Astrocyte (in vitro differentiated cells and primary cell): ENCODE measurements around the gene LRRK1. TPM values are rescaled to one million over a fixed set of nuclear protein-coding genes. Genes with fewer than 3 reads are reported as not detected.

Experiments used
- DNase-seq: peaks from one replicate; pipeline ENCODE4 v3.0.0-alpha.2; 2010; ENCODE audit warnings: low read depth
- FAIRE-seq: peaks from 2 replicates; lab custom pipeline; 2011; peaks lifted over from hg19 to GRCh38; lab: Jason Lieb, UNC
- H2AFZ ChIP-seq: 2 replicates; pipeline ENCODE4 v1.6.0; 2012; ENCODE audit warnings: low read depth, low read length, inconsistent platforms
- H3K27ac ChIP-seq: 2 replicates; pipeline ENCODE4 v1.5.1; 2011; ENCODE audit warnings: low read depth, low read length, inconsistent platforms
- H3K27me3 ChIP-seq: 2 replicates; pipeline ENCODE4 v1.6.0; 2011; ENCODE audit warnings: low read length, inconsistent platforms; ENCODE audit not compliant: insufficient read depth
- H3K36me3 ChIP-seq: 2 replicates; pipeline ENCODE4 v1.5.1; 2011; ENCODE audit warnings: low read length, inconsistent platforms; ENCODE audit not compliant: insufficient read depth
- H3K4me1 ChIP-seq: 2 replicates; pipeline ENCODE4 v1.5.1; 2011; ENCODE audit warnings: low read length, inconsistent platforms; ENCODE audit not compliant: insufficient read depth
- H3K4me2 ChIP-seq: 2 replicates; pipeline ENCODE4 v1.6.0; 2012; ENCODE audit warnings: low read length, inconsistent platforms
- H3K4me3 ChIP-seq: 2 replicates; pipeline ENCODE4 v1.5.1; 2011; ENCODE audit warnings: low read depth, mild to moderate bottlenecking, low read length, inconsistent platforms; ENCODE audit not compliant: insufficient read depth
- H3K79me2 ChIP-seq: 2 replicates; pipeline ENCODE4 v1.6.0; 2012; ENCODE audit warnings: mild to moderate bottlenecking, low read length, inconsistent platforms; ENCODE audit not compliant: insufficient read depth
- H3K9ac ChIP-seq: 2 replicates; pipeline ENCODE4 v1.6.0; 2012; ENCODE audit warnings: mild to moderate bottlenecking, low read length, inconsistent platforms
- H3K9me3 ChIP-seq: 2 replicates; pipeline ENCODE4 v1.5.1; 2012; ENCODE audit warnings: low read depth, mild to moderate bottlenecking, low read length, inconsistent platforms; ENCODE audit not compliant: insufficient read depth
- H4K20me1 ChIP-seq: 2 replicates; pipeline ENCODE4 v1.6.0; 2012; ENCODE audit warnings: low read length, inconsistent platforms; ENCODE audit not compliant: insufficient read depth
- H3K27ac Mint-ChIP-seq: one replicate; pipeline ENCODE4 v1.8.0; 2021; ENCODE audit warnings: mild to moderate bottlenecking, mixed read lengths; ENCODE audit not compliant: unreplicated experiment
- H3K27me3 Mint-ChIP-seq: one replicate; pipeline ENCODE4 v1.8.0; 2021; ENCODE audit warnings: low read depth, mixed read lengths; ENCODE audit not compliant: unreplicated experiment
- H3K36me3 Mint-ChIP-seq: one replicate; pipeline ENCODE4 v1.8.0; 2021; ENCODE audit warnings: low read depth, mixed read lengths; ENCODE audit not compliant: unreplicated experiment
- H3K4me1 Mint-ChIP-seq: one replicate; pipeline ENCODE4 v1.8.0; 2021; ENCODE audit warnings: low read depth, mixed read lengths; ENCODE audit not compliant: unreplicated experiment
- H3K4me3 Mint-ChIP-seq: one replicate; pipeline ENCODE4 v1.8.0; 2021; ENCODE audit warnings: mild to moderate bottlenecking, moderate library complexity, mixed read lengths; ENCODE audit not compliant: unreplicated experiment
- H3K9me3 Mint-ChIP-seq: one replicate; pipeline ENCODE4 v1.8.0; 2021; ENCODE audit warnings: mild to moderate bottlenecking, mixed read lengths; ENCODE audit not compliant: unreplicated experiment
- CTCF ChIP-seq: IDR thresholded peaks from 2 replicates; pipeline ENCODE4 v1.5.1; 2011; ENCODE audit warnings: low read depth, mild to moderate bottlenecking, inconsistent platforms, low read length, moderate library complexity; ENCODE audit not compliant: insufficient read depth
- EZH2 ChIP-seq: IDR thresholded peaks from 2 replicates; pipeline ENCODE4 v1.6.1; 2012; ENCODE audit warnings: mild to moderate bottlenecking, low read length, inconsistent platforms; ENCODE audit not compliant: insufficient read depth
- total RNA-seq: library from RNA; stranded (reverse); gene quantifications from 2 replicates; pipeline ENCODE4 v1.2.1, GENCODE V29; 2021

The LRRK1 gene
- total RNA-seq, 1 donor from 2014 or later: 0.41 TPM

DNA sequence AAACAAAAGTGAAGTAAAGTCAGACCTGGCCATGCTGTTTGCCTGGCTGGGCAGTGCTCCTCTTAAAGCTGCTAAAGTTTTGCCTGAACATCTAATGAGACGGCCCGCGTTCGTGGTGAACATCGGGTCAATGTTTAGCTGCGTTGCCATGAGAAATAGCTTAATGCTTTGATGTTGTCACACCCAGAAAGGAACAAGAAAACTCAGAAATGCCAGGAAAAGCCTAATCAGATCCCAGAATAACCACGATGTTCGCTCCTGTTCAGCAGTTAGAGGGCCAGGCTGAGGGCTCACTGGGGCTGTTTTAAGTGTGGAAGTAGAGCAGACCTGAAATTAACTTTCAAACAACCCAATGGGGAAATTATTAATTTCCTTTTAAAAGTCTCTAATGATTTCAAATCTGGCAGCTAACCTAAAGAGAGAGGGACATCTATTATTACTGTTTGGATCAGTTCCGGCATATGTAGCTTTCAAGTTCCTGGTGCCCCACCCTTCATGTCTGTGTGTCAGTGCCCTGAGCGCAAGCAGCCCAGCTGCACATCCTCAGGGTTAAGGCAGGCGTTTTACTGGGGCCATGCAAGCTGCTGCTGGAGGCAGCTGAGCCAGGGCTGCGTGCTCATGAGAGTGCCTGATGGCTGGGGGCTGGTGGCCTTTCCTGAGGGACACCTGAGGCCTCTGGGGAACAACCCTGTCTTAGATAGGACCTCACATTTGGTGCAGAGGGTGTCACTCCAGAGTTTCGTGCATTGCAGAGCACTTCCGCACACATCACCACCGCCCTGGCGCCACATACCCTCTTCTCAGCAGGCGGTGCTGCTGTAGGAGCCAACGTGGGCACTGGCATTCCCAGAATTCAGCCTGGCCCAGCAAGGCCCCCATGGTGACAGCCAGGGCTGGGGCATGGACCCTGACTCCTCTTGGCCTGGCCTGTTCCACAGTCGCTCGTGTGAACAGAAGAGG, 76.6 kb downstream of the LRRK1 start:
- Histone ChIP-seq H2AFZ (no peak overlapping the region), H3K4me3 (no peak overlapping the region), H3K27ac (no peak overlapping the region), H3K36me3 (no peaks in the 10 kb centered on the region), H4K20me1 (no peaks in the 10 kb centered on the region), H3K27me3 (no peaks in the 10 kb centered on the region), H3K4me1 (no peaks in the 10 kb centered on the region), H3K9ac (no peak overlapping the region), H3K79me2 (no peaks in the 10 kb centered on the region), H3K4me2 (no peak overlapping the region), H3K9me3 (no peaks in the 10 kb centered on the region)
- Mint-ChIP-seq H3K9me3 (no peaks in the 10 kb centered on the region), H3K4me3 (no peak overlapping the region), H3K27me3 (peaks cover 26% of the 10 kb centered on the region), H3K36me3 (no peaks in the 10 kb centered on the region), H3K27ac (no peak overlapping the region), H3K4me1 (peaks cover 3% of the 10 kb centered on the region)
- DNase-seq: no peak
- TF ChIP-seq CTCF: no peak
- TF ChIP-seq EZH2: no peak
- FAIRE-seq: no peak

GRCh38 chr15:100997442-100997841, 78.3 kb downstream of the LRRK1 start:
- Mint-ChIP-seq H3K27me3 (peaks cover 35% of the 10 kb centered on the region), H3K4me1 (peaks cover 3% of the 10 kb centered on the region), H3K27ac (no peak overlapping the region), H3K4me3 (no peak overlapping the region), H3K9me3 (no peaks in the 10 kb centered on the region), H3K36me3 (no peaks in the 10 kb centered on the region)
- DNase-seq (no peak), FAIRE-seq (no peak)
- Histone ChIP-seq H3K36me3 (no peaks in the 10 kb centered on the region), H2AFZ (no peak overlapping the region), H3K27ac (no peak overlapping the region), H3K9ac (no peak overlapping the region), H4K20me1 (no peaks in the 10 kb centered on the region), H3K9me3 (no peaks in the 10 kb centered on the region), H3K4me2 (no peak overlapping the region), H3K79me2 (no peaks in the 10 kb centered on the region), H3K4me3 (no peak overlapping the region), H3K27me3 (peaks cover 3% of the 10 kb centered on the region), H3K4me1 (no peaks in the 10 kb centered on the region)
- no peak for TF ChIP-seq EZH2
- no peak for TF ChIP-seq CTCF

GRCh38 chr15:100998630-100999029, 79.5 kb downstream of the LRRK1 start:
- Histone ChIP-seq H3K9ac (no peak overlapping the region), H4K20me1 (no peaks in the 10 kb centered on the region), H3K4me2 (no peak overlapping the region), H3K4me3 (no peak overlapping the region), H3K4me1 (no peaks in the 10 kb centered on the region), H3K27me3 (peaks cover 3% of the 10 kb centered on the region), H3K27ac (no peak overlapping the region), H3K9me3 (no peaks in the 10 kb centered on the region), H3K79me2 (no peaks in the 10 kb centered on the region), H2AFZ (no peak overlapping the region), H3K36me3 (no peaks in the 10 kb centered on the region)
- no peaks in the 10 kb centered on the region for H3K36me3 Mint-ChIP-seq
- no peak overlapping the region for H3K4me3 Mint-ChIP-seq
- H3K27me3 Mint-ChIP-seq: peaks cover 35% of the 10 kb centered on the region
- no peak for FAIRE-seq
- H3K4me1 Mint-ChIP-seq: peaks cover 3% of the 10 kb centered on the region
- no peaks in the 10 kb centered on the region for H3K9me3 Mint-ChIP-seq
- no peak overlapping the region for H3K27ac Mint-ChIP-seq
- DNase-seq: no peak
- TF ChIP-seq EZH2: no peak
- no peak for TF ChIP-seq CTCF
